ENCODE data around the gene BANK1.

DNA sequence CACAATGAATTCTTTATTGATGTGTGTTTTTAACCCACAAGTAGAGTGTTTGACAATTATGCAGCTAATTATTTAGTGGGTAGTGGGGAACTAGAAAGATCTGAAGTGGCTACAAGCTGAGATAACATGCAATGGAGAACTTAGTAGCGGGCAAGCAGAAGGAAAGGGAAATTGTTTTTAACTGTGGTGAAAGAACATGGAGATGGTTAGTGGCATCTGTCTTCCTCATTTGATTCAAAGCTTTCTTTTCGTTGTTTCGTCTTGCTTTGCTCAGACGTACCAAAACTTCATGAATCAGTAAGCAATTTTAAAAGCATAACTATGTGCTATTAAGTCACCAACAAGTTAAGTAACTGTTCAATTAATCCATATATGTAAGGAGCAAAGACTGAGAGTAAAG, 169.9 kb downstream of the BANK1 start:
- TF ChIP-seq, protein P1, sequence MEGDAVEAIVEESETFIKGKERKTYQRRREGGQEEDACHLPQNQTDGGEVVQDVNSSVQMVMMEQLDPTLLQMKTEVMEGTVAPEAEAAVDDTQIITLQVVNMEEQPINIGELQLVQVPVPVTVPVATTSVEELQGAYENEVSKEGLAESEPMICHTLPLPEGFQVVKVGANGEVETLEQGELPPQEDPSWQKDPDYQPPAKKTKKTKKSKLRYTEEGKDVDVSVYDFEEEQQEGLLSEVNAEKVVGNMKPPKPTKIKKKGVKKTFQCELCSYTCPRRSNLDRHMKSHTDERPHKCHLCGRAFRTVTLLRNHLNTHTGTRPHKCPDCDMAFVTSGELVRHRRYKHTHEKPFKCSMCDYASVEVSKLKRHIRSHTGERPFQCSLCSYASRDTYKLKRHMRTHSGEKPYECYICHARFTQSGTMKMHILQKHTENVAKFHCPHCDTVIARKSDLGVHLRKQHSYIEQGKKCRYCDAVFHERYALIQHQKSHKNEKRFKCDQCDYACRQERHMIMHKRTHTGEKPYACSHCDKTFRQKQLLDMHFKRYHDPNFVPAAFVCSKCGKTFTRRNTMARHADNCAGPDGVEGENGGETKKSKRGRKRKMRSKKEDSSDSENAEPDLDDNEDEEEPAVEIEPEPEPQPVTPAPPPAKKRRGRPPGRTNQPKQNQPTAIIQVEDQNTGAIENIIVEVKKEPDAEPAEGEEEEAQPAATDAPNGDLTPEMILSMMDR (IDR thresholded peaks at IDR 0.05), result no peak
- TF ChIP-seq POLR2AphosphoS5 (IDR thresholded peaks at IDR 0.05; ENCODE audit: low read depth, low read length) (no peak), EP300 (IDR thresholded peaks at IDR 0.05; ENCODE audit: borderline replicate concordance in 1 of 2, low read depth in 1 of 2, low read length in 1 of 2) (no peak)
- TF ChIP-seq, protein P2, sequence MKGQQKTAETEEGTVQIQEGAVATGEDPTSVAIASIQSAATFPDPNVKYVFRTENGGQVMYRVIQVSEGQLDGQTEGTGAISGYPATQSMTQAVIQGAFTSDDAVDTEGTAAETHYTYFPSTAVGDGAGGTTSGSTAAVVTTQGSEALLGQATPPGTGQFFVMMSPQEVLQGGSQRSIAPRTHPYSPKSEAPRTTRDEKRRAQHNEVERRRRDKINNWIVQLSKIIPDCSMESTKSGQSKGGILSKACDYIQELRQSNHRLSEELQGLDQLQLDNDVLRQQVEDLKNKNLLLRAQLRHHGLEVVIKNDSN (IDR thresholded peaks at IDR 0.05; ENCODE audit: borderline replicate concordance, low read depth), result no peak
